ENCODE results near the gene RTRAF.

Gene RTRAF

DNA sequence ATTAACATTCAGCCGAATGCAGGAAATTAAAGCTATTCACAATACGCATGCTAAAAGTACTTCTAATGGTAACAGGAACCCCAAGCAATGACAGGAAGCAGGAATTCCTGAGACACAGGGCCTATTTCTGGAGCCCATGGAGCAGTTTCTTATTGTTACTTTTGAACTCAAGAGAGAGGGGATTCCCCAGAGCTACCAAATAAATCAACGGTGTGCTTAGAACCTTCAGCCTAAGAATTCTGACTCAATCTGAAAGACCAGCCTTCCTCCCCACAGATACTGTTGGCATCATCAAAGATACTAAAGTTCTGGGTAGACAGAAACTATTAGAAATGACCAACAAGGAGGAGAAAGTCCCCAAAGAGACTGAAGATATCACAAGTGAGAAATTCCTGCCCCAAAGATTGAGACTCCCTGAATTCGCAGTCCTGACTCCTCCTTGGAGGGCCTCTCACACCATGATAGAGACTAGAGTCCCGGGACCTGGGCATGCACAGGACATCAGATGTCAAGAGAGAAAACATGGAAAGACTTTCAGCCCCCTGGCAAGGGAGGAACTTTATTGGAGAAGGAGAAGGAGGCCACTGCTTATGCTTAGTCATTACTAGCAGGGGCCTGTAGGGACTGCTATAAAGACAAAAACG, 32.7 kb downstream of the RTRAF start:
- DNase-seq: no peak

DNA sequence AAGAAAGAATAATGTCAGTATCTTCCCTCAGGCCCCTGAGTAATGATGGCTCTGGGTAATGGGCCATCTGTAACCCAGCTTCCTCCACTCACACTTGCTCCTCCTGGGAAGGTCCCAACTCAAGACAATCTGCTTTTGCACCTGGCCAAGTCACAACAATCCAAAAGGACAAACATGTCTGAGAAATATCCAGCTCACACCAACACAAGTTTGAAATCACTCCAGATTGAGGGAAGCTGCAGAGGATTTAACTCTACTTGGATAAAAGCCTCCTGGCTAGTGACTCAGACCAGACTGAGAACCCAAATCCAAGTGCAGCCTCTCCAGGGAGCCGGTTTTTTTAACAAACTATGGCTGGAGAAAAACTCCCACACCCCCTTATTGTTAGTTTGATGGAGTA, 34.2 kb downstream of the RTRAF start:
- no peak for DNase-seq

DNA sequence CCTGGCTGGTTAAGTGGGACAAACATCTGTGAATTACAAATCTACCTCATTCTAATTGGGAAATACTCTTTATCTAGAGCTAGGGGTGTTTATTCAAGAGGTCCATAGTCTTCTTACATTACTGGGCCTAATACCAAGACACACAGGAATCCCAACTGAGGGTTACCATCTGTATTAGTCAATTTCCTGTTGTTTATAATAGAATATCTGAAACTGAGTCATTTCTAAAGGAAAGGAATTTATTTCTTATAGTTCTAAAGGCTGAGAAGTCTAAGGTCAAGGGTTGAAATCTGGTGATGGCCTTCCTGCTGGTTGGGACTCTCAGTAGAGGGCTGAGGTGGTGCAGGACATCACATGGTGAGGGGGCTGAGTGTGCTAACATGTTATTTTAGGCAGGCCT, 36.0 kb downstream of the RTRAF start:
- no peak for DNase-seq

GRCh38 chr14:52026017-52026660, 36.8 kb downstream of the RTRAF start:
- DNase-seq: no peak

DNA sequence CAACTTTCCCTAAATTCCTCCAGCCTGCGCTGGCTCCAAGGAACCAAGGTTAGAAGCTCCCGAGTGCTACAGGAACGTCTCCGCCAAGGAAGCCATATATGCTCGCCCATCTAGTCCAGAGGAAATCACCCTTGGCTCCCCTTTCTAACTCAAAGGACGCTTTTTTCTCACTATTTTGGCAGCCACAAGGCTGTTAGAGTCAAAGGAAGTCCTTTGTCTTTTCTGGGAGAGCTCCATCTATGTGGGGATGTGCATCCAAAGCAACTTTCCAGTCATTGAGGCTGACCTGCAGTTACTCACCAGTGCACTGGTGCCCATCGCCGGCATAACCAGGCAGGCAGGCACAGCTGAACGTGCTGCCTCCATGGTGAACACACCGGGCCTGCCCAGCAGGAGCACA, 37.6 kb downstream of the RTRAF start:
- no peak for DNase-seq

DNA sequence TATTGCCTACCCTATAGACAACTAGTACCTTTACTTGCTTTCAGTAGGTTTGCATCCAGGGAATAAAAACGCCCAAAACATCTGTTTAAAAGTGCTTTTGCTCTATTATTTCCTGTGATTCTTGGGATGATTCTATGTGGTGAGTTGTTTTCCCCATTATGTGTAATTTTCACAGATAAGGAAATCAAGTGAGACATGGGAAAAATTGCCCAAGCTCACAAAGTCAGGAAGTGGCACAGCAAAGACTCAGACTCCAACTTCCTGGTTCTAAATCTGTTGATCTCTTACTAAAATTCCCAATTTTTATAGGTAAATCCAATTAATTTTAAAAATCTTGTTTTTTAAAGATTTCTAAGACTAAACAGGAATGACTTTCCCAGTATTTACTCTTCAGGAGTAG, 40.5 kb downstream of the RTRAF start:
- DNase-seq: no peak

DNA sequence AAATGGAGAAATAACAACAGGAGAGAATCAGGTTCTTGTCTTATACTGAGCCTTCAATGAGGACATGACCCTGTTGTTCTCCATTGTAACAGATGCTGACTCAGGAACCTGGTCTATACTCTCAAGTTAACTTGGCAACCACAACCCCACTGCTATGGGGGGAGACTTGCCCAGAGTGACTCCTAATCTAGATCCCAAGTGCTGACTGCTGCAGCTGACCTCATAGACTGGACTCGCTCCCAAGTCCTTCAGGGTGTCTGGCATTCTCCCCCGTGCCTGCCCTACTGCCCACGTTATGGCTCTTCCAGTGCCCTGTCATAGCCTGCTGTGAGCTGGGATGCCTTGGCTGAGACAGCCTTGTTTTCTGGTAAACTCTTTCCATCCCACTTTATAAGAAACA, 42.4 kb downstream of the RTRAF start:
- no peak for DNase-seq

DNA sequence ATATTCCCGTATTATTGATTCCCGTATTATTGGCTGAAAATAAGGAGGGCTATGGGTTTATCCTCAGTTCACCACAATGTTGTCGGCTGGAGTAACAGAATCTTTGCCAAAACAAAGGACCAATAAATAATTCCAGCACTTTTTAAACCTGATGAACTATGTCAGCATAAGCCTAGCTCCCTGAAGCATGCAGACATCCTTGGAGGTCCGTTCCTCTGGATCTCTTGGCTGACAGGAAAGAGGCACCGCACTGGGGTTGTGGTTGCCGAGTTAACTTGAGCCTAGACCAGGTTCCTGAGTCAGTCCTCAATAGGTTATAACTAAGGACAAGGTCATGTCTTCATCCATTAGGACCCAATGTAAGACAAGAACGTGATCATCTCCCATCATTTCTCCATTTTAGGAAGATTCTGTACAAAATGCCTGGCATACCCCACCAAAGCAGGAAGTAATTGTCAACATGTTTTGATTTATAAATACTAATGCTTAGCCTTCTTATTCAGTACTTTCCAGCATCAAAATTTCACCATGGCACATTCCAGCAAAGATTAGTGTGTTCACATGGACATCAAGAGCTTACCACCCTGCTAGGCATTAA, 43.0 kb downstream of the RTRAF start:
- no peak for DNase-seq

DNA sequence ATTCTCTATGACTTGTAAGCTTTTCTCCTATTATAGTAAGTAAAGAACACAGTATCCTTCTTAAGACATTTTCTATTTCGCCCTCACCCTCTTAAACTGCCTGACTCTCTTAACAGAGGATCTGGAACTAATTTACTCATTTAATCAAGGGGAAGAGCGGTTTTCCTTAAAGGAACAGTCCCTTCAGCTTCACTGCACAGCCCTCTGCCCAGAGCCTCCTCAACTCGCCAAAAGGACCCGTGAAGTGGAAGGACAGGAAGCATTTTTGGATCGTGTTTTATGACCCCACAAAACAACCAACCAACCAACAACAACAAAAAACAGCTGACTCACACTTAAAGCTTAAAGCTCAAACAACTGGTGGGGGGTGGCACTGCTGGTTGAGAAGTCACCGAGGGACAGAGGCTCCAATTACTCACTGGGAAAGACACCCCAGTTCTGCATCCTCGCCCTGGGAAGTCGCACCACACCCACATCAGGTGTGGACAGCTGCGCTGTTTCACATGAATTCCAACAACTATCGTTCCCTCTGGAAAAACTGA, 43.8 kb downstream of the RTRAF start:
- no peak for DNase-seq

DNA sequence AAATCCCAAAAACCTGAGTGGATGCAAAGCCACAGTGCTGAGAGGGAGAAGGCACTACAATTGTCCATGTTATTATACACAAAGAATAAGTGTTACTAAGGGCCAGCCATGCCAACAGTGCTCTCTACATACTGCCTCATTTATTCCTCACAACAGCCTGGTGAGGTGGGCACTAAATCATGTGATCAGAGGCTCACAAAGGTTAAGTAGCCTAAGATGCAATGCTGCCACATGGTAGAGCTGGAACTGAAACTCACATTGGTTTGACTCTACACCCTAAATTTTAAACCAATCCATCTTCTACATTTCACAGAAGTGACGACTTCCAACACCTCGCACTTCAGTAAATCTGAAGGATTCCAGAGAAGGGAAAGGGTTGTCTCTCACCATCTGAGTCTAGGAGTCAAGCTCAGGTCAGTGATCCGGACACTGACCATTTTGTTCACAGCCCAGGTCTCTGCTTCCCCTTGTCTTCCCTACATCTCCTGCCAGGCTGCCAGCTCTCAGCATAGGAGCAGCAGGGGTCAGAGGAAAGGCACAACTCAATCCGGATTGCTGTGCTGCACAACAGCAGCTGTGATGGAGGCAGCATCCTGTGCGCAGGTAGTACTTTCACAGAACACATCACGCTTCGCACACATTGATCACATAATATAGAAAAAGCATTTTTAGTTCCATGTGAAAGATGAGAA, 49.9 kb downstream of the RTRAF start:
- DNase-seq: no peak

DNA sequence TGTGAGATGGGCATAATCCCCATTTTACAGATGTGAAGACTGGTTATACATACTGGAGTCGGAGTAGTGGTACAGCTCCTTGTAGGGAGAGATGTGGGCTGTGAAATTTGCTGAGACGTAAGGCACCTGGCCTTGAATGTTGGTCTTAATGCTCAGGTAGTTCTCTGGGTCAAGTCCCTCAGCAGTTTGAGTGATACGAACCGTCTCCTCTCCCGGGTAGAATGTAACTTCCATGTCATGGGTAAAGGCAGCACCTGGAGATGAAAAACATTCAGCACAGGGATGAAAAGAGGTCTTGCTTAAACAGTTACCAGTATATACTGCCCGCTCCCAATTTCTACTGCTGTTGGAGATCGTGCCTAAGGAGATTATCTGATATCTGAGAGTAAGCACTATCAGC, 51.3 kb downstream of the RTRAF start:
- no peak for DNase-seq

GRCh38 chr14:52042371-52043289, 53.3 kb downstream of the RTRAF start:
- DNase-seq: no peak

DNA sequence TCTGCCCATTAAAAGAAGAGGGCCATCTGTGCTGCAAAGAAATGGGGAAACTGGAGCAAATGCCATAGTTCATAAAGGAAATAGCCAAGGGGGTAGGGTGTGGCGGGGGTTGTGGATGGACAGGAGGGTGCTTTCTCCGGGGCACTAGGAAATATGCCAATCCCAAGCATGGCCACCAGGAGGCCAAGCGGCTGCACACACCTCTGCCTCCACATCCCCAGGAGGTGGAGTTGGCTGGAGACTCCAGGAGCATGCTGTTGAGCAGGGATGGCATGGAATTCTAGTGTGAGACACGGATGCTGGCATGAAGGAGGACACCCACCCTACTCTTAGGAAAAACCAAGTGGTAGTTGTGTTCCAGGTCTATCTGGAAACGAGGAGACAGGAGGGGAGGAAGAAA, 54.3 kb downstream of the RTRAF start:
- DNase-seq: no peak

- DNase-seq: no peak
These were observed 55.6 kb downstream of the RTRAF start for GRCh38 chr14:52044791-52045522.

DNA sequence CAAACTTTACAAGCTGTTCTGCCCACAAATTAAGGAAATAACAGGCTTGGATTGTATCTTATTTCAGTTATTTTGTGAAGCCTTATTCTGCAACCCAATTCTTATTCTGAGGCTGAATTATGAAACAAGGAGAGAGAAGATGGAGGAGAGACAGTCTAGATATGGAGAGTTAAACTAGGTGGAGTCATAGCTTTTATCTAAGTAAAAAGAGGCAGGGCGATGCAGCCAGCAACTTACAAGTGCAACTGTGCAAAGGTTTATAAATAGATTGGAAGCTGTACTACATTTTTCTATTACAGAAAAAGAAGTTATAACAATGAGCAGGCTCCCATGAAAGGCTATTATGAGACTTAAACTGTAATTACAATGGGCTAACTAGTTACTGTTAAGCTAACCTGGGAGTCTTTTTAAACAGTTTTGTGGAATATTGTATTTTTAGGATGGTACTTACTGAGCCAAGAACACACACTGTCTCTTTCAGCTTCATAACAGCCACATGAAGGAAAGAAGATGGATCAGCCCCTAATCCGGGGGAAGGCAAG, 57.1 kb downstream of the RTRAF start:
- no peak for DNase-seq

DNA sequence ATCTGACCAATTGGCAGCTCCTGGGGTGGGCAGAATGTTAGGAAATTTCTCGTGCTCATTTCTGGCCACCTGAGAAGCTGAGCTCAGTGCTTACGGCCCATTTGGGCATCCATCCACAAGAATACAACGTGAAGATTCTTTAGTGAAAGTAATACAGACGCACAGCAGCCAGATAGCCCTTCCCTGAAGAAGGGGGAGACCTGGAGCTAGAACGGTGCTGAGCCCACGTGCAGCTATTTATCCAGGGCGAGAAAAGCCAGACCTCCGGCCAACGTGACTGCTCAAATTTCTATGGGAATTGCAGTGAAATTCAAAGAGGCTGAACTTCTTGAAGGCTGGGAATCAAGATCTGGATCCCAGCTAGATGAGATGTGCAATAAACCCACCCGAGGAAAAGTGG, 58.8 kb downstream of the RTRAF start:
- DNase-seq: no peak

DNA sequence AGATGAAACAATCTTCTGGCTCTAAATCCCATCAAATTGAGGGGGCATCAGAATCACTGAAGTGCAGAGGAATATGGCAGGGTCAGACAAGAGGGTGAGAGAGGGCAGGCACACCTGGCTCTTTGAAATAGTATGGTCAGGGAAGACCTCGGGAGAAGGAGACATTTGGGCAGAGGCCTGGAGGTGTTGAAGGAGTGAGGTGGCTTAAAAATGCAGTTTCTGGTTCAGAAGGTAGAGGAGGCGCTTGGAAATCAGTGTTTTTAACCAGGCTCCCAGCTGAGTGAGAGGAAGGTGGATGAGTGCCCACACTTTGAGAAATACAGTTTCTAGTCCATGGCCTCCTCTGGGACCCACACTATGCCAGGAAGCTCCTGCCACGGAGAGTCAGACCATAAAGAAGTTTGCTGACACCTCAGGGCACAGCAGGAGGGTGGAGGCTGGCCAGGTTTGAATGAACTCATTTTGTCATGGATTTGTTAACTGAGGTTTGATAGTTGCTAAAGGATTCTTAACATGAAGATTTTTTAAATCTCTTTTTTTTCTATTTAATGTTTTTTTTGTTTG, 59.4 kb downstream of the RTRAF start:
- DNase-seq: no peak

- DNase-seq: no peak
These were observed 59.9 kb downstream of the RTRAF start for GRCh38 chr14:52049271-52049670.

DNA sequence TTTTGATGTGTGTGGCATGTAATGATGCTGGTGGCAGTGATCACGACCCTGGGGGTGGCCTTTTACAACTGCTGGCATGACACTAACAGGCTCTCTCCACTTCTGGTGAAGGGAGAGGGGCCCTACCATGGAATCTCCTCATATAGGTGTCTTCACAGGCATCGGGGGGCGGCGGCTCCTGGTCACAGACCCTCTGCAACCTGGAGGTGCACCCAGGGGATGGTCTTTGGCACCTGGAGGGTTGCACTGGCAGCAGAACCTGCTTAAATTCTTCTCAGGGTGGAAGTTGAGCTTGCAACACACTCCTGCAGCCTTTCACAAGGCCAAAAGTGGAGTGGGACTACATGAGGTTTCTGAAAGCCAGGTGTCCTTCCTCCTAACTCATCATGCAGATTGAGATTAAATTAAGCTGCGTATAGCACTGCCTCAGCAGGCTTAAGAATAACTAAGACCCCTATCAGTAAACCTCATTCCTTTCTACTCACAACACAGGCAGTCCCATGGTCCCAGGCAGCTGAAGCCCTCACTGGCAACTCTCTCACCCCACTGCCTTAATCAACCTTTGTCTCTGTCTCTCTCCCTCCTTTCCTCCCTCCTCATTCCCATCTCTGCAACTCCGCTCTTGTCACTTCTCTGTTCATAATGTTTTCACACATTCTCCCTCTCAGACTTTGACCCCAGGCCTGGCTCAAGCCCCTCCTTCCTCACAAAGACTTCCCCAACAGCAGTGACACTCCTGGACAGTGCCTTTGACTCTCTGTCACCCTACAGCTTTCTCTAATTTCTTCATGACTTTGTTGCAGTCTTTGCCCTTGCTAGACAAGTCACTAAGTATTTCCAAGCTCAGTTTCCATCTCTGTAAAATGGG, 60.6 kb downstream of the RTRAF start:
- DNase-seq: no peak

DNA sequence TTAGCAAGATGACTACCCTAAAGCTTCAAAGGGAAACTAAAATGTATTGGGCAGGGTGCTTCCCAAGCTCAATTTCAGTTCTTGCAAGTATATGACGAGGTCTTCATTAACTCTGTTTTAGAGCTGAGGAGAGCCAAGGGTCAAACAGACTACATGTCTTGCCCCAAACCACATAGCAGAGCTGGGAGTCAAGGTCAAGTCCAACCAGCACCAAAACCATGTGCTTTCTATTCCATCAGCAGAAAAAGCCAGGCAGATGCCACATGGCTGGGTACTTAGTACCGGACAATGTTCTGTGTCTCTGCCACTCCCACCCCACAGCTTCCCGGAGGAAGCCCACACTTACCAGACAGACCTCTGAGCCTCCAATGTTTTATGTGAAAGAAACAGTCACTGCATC, 61.9 kb downstream of the RTRAF start:
- DNase-seq: no peak

Measured in NCI-H2081 treated with DMSO at 0.1 percent for 48 hours (cell line).